Measurements from ENCODE around the gene CCDC110.
A peak's percentile ranks its signal among the peaks of the same experiment; 100 is the strongest.

CCDC110 gene

DNA sequence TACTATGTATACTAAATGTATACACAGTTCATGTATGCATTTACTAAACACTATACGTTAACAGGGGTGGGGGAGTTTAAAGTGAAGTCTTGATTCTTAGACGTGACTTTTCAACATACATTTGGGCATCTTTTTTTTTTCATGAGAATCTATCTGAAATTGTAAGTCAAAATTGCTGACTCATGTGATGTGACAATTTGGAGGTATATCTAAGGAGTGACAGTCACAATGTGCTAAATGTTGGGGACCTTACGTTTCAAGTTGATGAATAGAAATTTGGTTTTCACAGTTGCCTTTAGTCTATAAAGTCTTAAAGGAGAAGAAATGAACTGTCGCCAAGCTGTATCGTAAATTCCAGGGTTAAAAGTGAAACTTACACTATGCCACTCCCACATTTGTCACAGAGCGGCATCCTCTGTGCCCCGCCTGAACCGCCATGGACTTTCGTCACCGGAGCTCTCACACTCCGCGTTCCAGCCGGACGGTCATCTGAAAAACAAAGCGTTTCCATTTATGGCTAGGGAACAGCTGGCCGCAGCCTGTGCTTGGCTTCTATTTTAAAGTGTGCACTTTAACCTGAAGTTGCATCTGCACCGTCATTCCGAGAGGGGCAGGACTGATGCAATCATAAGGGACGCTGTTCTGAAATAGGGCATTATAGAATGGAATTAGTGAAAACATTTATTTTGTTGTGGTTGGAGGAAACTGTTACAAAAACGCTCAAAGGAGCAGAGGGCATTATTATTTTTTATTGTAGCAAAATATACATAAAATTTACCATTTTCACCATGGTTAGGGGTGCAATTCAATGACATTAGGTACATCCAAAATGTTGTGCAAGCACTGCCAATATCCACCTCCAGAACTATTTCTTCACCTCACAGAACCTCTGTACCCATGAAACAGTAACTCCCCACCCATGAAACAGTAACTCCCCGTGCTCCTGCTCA is 32.8 kb upstream of the CCDC110 start:
- no peak for TF ChIP-seq POLR2A (IDR thresholded peaks at IDR 0.05; ENCODE audit: low read depth, low read length)
- no peak for TF ChIP-seq TAF1 (IDR thresholded peaks at IDR 0.05; ENCODE audit: borderline replicate concordance, low read depth, low read length)
- TF ChIP-seq POLR2AphosphoS5 (IDR thresholded peaks at IDR 0.05; ENCODE audit: low read depth, low read length) = no peak
- no peak for FAIRE-seq
- no peak for DNase-seq (ENCODE audit: insufficient read length)

DNA sequence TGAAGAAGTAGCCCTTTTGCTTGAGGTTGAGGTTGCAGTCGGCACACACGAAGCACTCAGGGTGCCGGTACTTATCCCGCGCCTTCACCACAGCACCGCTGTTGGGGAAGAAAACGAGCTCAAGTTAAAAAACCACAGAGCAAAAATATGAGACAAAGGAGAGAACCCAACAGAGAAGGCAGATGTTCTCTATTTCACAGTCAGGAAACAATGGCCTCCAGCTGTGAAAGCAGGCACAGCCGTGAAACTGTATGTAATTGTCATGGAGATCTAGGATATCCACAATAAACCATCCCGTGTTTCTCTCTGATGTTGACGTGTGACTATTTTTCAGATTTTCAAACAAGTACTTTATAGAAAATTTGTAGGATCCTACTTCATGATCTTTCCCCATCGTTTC is 30.9 kb upstream of the CCDC110 start:
- DNase-seq (ENCODE audit: insufficient read length) = no peak
- FAIRE-seq = no peak
- no peak for TF ChIP-seq POLR2A (IDR thresholded peaks at IDR 0.05; ENCODE audit: low read depth, low read length)
- TF ChIP-seq POLR2AphosphoS5 (IDR thresholded peaks at IDR 0.05; ENCODE audit: low read depth, low read length) = no peak
- TF ChIP-seq TAF1 (IDR thresholded peaks at IDR 0.05; ENCODE audit: borderline replicate concordance, low read depth, low read length) = no peak

DNA sequence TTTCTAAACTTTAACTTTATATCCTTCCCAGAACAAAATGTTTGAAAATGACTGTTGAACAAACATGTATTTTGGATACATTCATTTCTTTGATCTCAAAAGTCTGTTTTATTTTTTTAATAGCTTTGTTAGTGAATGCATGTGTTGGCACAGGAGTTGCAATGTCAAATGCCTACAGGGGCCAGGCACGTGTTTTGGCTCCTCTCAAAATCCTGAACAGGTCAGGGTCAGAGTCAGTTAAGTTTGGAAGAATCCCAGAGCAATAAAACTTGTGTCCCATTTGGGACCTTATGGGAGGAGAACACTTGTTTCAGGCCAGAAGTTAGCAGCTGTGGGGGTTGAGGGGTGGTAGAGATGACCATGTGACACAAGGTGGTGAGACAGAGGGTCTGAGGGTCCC is 29.0 kb upstream of the CCDC110 start:
- FAIRE-seq (no peak), DNase-seq (ENCODE audit: insufficient read length) (no peak)
- TF ChIP-seq TAF1 (IDR thresholded peaks at IDR 0.05; ENCODE audit: borderline replicate concordance, low read depth, low read length) = no peak
- no peak for TF ChIP-seq POLR2AphosphoS5 (IDR thresholded peaks at IDR 0.05; ENCODE audit: low read depth, low read length)
- no peak for TF ChIP-seq POLR2A (IDR thresholded peaks at IDR 0.05; ENCODE audit: low read depth, low read length)

DNA sequence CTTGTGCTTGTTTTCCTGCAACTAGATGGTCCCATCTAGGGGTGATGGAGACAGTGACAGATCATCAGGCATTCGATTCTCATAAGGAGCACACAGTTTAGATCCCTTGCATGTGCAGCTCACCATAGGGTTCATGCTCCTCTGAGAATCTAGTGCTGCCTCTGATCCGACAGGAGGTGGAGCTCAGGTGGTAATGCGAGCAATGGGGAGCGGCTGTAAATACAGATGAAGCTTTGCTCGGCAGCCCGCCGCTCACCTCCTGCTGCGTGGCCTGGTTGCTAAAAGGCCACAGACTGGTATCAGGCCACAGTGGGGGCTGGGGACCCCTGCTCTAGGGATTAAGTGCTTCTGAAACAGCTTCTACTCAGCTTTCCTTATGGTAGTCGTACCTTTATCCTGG is 28.5 kb upstream of the CCDC110 start:
- TF ChIP-seq TAF1 (IDR thresholded peaks at IDR 0.05; ENCODE audit: borderline replicate concordance, low read depth, low read length) (no peak), POLR2AphosphoS5 (IDR thresholded peaks at IDR 0.05; ENCODE audit: low read depth, low read length) (no peak), POLR2A (IDR thresholded peaks at IDR 0.05; ENCODE audit: low read depth, low read length) (no peak)
- DNase-seq (ENCODE audit: insufficient read length) (no peak), FAIRE-seq (no peak)

DNA sequence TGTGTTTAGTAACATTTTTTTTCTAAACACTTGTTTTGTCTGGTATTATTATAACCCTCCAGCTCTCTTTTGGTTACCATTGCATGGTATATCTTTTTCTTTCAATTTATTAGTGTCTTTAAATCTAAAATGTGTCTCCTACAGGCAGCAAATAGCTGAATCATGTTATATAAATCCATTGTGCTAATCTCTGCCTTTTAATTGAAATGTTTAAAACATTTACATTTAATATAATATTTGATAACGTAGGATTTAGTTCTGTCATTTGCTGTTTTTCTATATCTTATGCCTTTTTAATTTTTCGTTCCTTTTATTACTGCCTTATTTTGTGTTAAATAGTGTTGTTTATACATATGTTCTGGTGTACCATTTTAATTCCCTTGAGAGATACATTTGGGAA is 17.1 kb upstream of the CCDC110 start:
- DNase-seq (ENCODE audit: insufficient read length) (no peak), FAIRE-seq (no peak)
- TF ChIP-seq POLR2A (IDR thresholded peaks at IDR 0.05; ENCODE audit: low read depth, low read length) = no peak
- TF ChIP-seq POLR2AphosphoS5 (IDR thresholded peaks at IDR 0.05; ENCODE audit: low read depth, low read length) = no peak
- TF ChIP-seq TAF1 (IDR thresholded peaks at IDR 0.05; ENCODE audit: borderline replicate concordance, low read depth, low read length) = no peak

DNA sequence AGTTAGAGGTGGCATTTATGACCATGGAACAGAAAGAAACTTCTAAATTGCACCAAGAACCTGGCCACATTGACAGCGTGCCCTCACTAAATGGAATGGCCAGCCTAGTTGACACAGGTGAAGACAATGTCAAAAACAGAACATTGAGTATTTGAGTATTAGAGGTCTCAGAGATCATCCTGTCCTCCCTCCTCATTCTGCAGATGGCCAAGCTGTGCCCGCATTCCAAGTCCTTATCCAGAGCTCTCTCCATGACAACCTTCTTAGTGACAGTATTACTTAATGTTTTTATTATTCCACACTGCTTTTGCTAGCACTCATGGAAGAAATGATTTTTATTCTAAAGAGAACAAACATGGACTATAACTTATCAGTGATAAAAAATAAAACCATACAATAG is 9.9 kb upstream of the CCDC110 start:
- peak; percentile 78 for FAIRE-seq
- TF ChIP-seq TAF1 (IDR thresholded peaks at IDR 0.05; ENCODE audit: borderline replicate concordance, low read depth, low read length) (no peak), POLR2AphosphoS5 (IDR thresholded peaks at IDR 0.05; ENCODE audit: low read depth, low read length) (no peak), POLR2A (IDR thresholded peaks at IDR 0.05; ENCODE audit: low read depth, low read length) (no peak)

DNA sequence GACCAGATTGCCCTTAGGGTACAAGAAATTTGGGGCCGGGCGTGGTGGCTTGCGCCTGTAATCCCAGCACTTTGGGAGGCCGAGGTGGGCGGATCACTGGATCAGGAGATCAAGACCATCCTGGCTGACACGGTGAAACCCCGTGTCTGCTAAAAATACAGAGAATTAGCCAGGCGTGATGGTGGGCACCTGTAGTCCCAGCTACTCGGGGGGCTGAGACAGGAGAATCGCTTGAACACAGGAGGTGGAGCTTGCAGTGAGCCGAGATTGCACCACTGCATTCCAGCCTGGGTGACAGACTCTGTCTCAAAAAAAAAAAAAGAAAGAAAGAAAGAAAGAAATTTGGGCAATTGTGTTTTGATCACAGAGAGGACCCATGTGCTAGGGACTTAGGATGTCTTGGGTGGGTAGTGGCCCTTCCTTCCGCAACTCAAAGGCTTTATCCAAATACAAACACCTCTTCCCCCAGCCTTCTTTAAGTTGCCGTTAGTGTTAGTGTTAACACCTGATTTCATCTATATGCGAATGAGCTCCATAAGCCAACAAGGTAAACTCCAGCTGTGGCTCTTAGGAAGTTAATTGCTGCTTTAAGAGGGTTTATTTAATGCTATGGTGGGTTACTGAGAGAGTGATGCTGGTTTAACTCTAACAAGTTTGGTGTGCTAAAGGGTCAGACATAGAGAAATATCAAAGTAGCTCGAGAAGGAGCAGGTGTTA is 8.6 kb upstream of the CCDC110 start:
- peak; percentile 74 for FAIRE-seq
- no peak for DNase-seq (ENCODE audit: insufficient read length)

More for the DNA sequence above, 9.9 kb upstream of the CCDC110 start:
- DNase-seq (ENCODE audit: insufficient read length) = no peak

DNA sequence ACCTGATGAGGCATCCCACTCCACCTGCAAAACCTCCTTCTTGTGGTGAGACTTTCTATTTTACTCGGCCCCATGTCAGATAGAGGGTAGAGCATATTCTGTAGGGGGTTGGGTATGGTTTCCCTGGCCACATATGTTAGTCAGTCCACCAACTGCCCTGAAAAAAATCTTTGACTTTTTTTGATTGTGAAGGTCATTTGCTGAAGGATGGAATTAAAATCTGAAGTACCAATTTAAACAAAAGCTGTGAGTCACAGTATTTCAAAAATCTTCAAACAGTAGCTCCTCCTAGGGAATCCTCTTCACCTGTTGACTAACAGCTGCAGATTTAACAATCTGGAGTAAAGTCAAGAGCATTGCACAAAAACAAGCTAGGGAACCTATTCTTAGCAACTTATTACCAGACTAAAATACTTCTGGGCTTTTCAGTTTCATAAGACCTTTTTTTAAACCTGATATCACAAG is 8.0 kb upstream of the CCDC110 start:
- DNase-seq (ENCODE audit: insufficient read length) (peak; percentile 39), FAIRE-seq (peak; percentile 90)

More for the DNA sequence above, 8.6 kb upstream of the CCDC110 start:
- no peak for TF ChIP-seq POLR2AphosphoS5 (IDR thresholded peaks at IDR 0.05; ENCODE audit: low read depth, low read length)
- no peak for TF ChIP-seq POLR2A (IDR thresholded peaks at IDR 0.05; ENCODE audit: low read depth, low read length)
- TF ChIP-seq TAF1 (IDR thresholded peaks at IDR 0.05; ENCODE audit: borderline replicate concordance, low read depth, low read length) = no peak

DNA sequence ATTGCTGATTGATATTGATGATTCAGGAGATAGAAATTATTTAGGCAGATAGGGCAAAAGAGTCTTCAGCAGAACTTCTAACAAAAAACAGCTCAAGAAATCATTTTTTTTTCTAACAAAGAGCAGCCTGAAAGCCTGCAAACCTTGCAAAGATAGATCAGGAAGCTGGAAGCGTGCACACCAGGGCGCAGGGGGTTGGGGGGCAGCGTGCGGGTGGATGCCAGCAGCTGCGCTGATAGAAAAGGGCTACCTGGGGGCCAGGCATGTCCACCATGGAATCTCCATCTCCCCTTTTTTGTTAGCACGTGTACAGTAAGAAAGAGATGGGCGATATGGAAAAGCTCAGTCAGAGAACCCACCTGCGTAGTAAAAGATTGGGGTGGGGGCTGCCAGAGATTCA is 1.7 kb upstream of the CCDC110 start:
- DNase-seq (ENCODE audit: insufficient read length) (no peak), FAIRE-seq (no peak)
- TF ChIP-seq TAF1 (IDR thresholded peaks at IDR 0.05; ENCODE audit: borderline replicate concordance, low read depth, low read length) (no peak), POLR2AphosphoS5 (IDR thresholded peaks at IDR 0.05; ENCODE audit: low read depth, low read length) (no peak), POLR2A (IDR thresholded peaks at IDR 0.05; ENCODE audit: low read depth, low read length) (no peak)

More for the DNA sequence above, 8.0 kb upstream of the CCDC110 start:
- TF ChIP-seq TAF1 (IDR thresholded peaks at IDR 0.05; ENCODE audit: borderline replicate concordance, low read depth, low read length) (no peak), POLR2AphosphoS5 (IDR thresholded peaks at IDR 0.05; ENCODE audit: low read depth, low read length) (no peak), POLR2A (IDR thresholded peaks at IDR 0.05; ENCODE audit: low read depth, low read length) (no peak)

DNA sequence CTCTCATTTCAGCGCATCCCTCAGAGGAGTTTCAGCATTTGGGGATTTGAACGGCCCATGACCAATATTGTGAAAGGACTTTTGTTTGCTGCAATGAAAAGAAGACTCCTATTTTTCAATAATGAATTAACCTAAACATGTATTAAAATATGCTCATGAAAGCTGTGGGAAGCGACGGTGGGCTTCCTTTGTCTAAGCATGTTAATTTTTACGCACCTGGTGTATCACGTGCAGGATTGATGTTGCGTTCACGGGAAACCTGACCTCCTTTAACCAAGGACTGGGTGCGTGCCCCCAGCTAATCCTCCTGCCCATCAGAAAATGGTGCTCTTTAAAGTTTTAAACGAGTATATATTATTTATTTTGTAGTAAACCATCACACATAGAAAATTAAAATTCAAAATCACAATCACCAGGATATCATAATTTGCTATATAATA is 590 bp upstream of the CCDC110 start:
- FAIRE-seq = no peak
- TF ChIP-seq POLR2AphosphoS5 (IDR thresholded peaks at IDR 0.05; ENCODE audit: low read depth, low read length) (no peak), TAF1 (IDR thresholded peaks at IDR 0.05; ENCODE audit: borderline replicate concordance, low read depth, low read length) (no peak), POLR2A (IDR thresholded peaks at IDR 0.05; ENCODE audit: low read depth, low read length) (no peak)
- DNase-seq (ENCODE audit: insufficient read length) = peak; percentile 24

DNA sequence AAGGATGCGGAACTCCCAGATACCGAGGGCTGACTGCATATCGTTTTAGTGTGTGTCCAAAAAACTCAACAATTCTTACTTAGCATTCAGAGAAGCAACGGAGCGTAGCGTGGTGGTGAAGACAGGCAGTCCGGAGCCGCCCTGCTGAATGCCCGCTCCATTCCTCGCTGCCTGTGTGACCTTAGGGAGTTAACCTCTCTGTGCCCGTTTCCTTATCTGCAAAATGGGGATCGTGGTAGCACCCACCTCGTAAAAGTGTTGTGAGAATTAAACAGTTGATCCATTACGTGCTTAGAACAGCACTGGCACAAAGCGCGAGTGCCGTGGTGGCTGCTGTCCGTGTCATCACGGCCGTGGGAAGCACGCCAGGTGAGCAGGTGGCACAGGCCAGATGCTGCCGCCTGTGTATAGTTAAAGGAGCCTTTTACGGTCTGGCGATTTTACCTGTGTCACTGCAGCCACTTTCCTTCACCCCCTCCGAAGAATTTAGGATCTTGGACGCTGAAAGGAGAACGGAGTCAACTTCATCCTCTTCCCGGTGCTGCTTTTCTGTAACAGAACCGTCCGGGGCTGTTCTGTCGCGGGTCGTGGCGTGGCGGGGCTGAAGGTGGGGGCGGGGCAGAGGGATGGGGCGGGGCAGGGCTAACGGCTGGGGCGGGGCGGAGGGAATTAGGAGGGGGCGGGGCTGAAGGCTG is 885 bp downstream of the CCDC110 start:
- TF ChIP-seq TAF1 (IDR thresholded peaks at IDR 0.05; ENCODE audit: borderline replicate concordance, low read depth, low read length) = no peak
- TF ChIP-seq POLR2AphosphoS5 (IDR thresholded peaks at IDR 0.05; ENCODE audit: low read depth, low read length) = no peak
- TF ChIP-seq POLR2A (IDR thresholded peaks at IDR 0.05; ENCODE audit: low read depth, low read length) = no peak
- no peak for DNase-seq (ENCODE audit: insufficient read length)
- peak; percentile 85 for FAIRE-seq
